GM23338 (cell line): Measurements from ENCODE around the gene STRN3. TPM values are rescaled to one million over a fixed set of nuclear protein-coding genes. Genes with fewer than 3 reads are reported as not detected.
A peak's percentile ranks its signal among the peaks of the same experiment; 100 is the strongest.

ENCODE experiments used
- ATAC-seq: fragments of 200-7000 bp; cut with Tn5 transposase; 3 replicates; pipeline ENCODE4 v1.9.1; 2020
- DNase-seq: peaks from one replicate; pipeline ENCODE4 v3.0.0-alpha.2; 2015; ENCODE audit warnings: low spot score
- H2AFZ ChIP-seq: fragments of 200-600 bp; sonication (generic); 2 replicates; pipeline ENCODE4 v1.8.0; 2016; ENCODE audit warnings: antibody characterized with exemption, mild to moderate bottlenecking, moderate library complexity
- H3F3A ChIP-seq: fragments of 200-600 bp; sonication (generic); replicated peaks from 2 replicates; pipeline ENCODE4 v1.8.0; 2017; ENCODE audit warnings: antibody characterized with exemption, mixed run types, low read depth
- H3K27ac ChIP-seq: fragments of 200-600 bp; sonication (generic); 2 replicates; pipeline ENCODE4 v1.6.1; 2016; ENCODE audit warnings: low read depth
- H3K27me3 ChIP-seq: fragments of 200-600 bp; sonication (generic); 2 replicates; pipeline ENCODE4 v1.8.0; 2016; ENCODE audit warnings: mild to moderate bottlenecking, mixed run types, moderate library complexity; ENCODE audit not compliant: insufficient read depth
- H3K36me3 ChIP-seq: fragments of 200-600 bp; sonication (generic); 2 replicates; pipeline ENCODE4 v1.8.0; 2016; ENCODE audit warnings: mild to moderate bottlenecking; ENCODE audit not compliant: insufficient read depth
- H3K4me1 ChIP-seq: fragments of 200-600 bp; sonication (generic); 2 replicates; pipeline ENCODE4 v1.8.0; 2016; ENCODE audit warnings: mild to moderate bottlenecking, moderate library complexity; ENCODE audit not compliant: insufficient read depth
- H3K4me2 ChIP-seq: fragments of 200-600 bp; sonication (generic); 2 replicates; pipeline ENCODE4 v1.7.1; 2017; ENCODE audit warnings: mixed run types
- H3K4me3 ChIP-seq: fragments of 200-600 bp; sonication (generic); 2 replicates; pipeline ENCODE4 v1.6.1; 2016; ENCODE audit warnings: mixed run types
- H3K79me2 ChIP-seq: fragments of 200-600 bp; sonication (generic); replicated peaks from 2 replicates; pipeline ENCODE4 v1.8.0; 2017; ENCODE audit warnings: mild to moderate bottlenecking; ENCODE audit not compliant: insufficient read depth
- H3K9me2 ChIP-seq: fragments of 200-600 bp; sonication (generic); 2 replicates; pipeline ENCODE4 v1.8.0; 2017; ENCODE audit not compliant: insufficient read depth
- H4K20me1 ChIP-seq: fragments of 200-600 bp; sonication (generic); replicated peaks from 2 replicates; pipeline ENCODE4 v1.8.0; 2017; ENCODE audit warnings: mild to moderate bottlenecking; ENCODE audit not compliant: insufficient read depth
- H3K27ac Mint-ChIP-seq: 2 replicates; pipeline ENCODE4 v1.8.0; 2020; ENCODE audit warnings: inconsistent platforms, mild to moderate bottlenecking, moderate library complexity, mixed read lengths
- H3K27me3 Mint-ChIP-seq: 3 replicates; pipeline ENCODE4 v1.8.0; 2022; ENCODE audit warnings: low read depth, mild to moderate bottlenecking, moderate library complexity, mixed read lengths, inconsistent platforms; ENCODE audit not compliant: insufficient read depth, poor library complexity
- H3K36me3 Mint-ChIP-seq: 3 replicates; pipeline ENCODE4 v1.8.0; 2021; ENCODE audit warnings: low read depth, mild to moderate bottlenecking, inconsistent platforms, moderate library complexity, mixed read lengths
- H3K4me1 Mint-ChIP-seq: 3 replicates; pipeline ENCODE4 v1.8.0; 2020; ENCODE audit warnings: mild to moderate bottlenecking, inconsistent platforms, mixed read lengths
- H3K4me3 Mint-ChIP-seq: 3 replicates; pipeline ENCODE4 v1.8.0; 2021; ENCODE audit warnings: moderate library complexity, mild to moderate bottlenecking, inconsistent platforms, mixed read lengths
- H3K9me3 Mint-ChIP-seq: 3 replicates; pipeline ENCODE4 v1.8.0; 2020; ENCODE audit warnings: moderate library complexity, mild to moderate bottlenecking, inconsistent platforms, mixed read lengths
- CREB1 ChIP-seq: fragments of 250-450 bp; sonication (Bioruptor Pico); IDR thresholded peaks from 2 replicates; pipeline ENCODE4 v1.5.0; 2020; ENCODE audit warnings: low read depth, mild to moderate bottlenecking, moderate library complexity
- EZH2 ChIP-seq: fragments of 200-600 bp; sonication (generic); IDR thresholded peaks from one replicate; pipeline ENCODE4 v1.8.0; 2017; ENCODE audit warnings: antibody characterized with exemption, mild to moderate bottlenecking, low read depth; ENCODE audit not compliant: unreplicated experiment
- EZH2phosphoT487 ChIP-seq: fragments of 200-600 bp; sonication (generic); IDR thresholded peaks from one replicate; pipeline ENCODE4 v1.8.1; 2018; ENCODE audit warnings: antibody characterized with exemption; ENCODE audit not compliant: unreplicated experiment
- STAT1 ChIP-seq: IDR thresholded peaks from one replicate; pipeline ENCODE4 v1.6.1; 2016; ENCODE audit warnings: antibody characterized with exemption; ENCODE audit not compliant: unreplicated experiment
- ZNF114 ChIP-seq: fragments of 250-450 bp; sonication (Bioruptor Pico); IDR thresholded peaks from 2 replicates; pipeline ENCODE4 v1.5.0; 2020; ENCODE audit warnings: mild to moderate bottlenecking, moderate library complexity
- polyA plus RNA-seq: library from polyadenylated mRNA; unstranded; fragments of >200 nt; fragmentation: Nextera tagmentation; extraction: Ambion mirVana; gene quantifications from 2 replicates; pipeline ENCODE4 v1.2.1, GENCODE V29; 2016
- total RNA-seq: library from RNA; depleted of rRNA; stranded (reverse); fragments of >200 nt; shearing (Covaris generic); gene quantifications from 2 replicates; pipeline ENCODE4 v1.2.3, GENCODE V29; 2014
- TF ChIP-seq, protein P1 (sequence below): IDR thresholded peaks from 2 replicates; pipeline ENCODE4 v1.6.1; 2016; ENCODE audit warnings: antibody characterized with exemption
- TF ChIP-seq, protein P2 (sequence below), 2 experiments: fragments of 200-600 bp in 1 of 2; sonication (generic) in 1 of 2; conservative IDR thresholded peaks; 2 replicates each; pipeline versions ENCODE4 v1.5.1 to v1.6.1; 2016 to 2017; ENCODE audit warnings: antibody characterized with exemption in 2 of 2, low read depth in 2 of 2, mild to moderate bottlenecking in 2 of 2, moderate library complexity in 1 of 2
- TF ChIP-seq, protein P3 (sequence below): IDR thresholded peaks from one replicate; pipeline ENCODE4 v1.6.1; 2018; ENCODE audit warnings: antibody characterized with exemption; ENCODE audit not compliant: unreplicated experiment

Gene STRN3
- total and polyA plus RNA-seq, 2 experiments from 2014 or later: 35.0 to 40.6 TPM

DNA sequence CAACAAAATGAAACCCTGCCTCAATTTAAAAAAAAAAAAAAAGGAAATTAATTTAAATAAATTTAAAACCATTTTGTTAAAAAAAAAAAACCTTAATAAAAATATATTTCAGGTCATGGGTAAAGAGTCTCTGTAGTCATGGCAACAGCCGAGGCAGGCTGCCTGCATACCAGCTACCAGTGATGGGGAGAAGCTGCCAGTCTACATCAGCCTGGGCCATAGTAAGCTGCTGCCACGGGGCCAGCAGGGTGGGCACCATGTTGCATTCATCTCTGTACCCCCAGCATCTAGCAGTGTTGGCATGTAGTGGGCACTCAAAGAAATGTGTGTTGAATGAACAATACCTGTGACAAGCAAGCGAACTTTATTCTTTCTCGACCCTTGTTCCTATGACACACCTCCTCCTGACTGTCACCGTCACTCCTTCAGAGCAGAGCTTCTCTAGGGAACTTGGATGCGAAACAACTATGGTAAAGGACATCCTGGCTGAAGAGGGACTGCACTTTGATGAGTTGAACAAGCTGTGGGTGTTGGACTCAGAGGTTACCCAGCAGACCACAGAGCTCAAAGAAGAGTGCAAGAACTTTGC lies 8.0 kb downstream of the STRN3 start:
- Histone ChIP-seq H3K36me3 (no peaks in the 10 kb centered on the region), H3K27ac (0 out of 2 replicates have a peak overlapping the region, but pooled peaks have one; percentile 30), H3K4me2 (no peak overlapping the region), H3F3A (no peaks in the 10 kb centered on the region), H3K9me2 (no peaks in the 10 kb centered on the region), H2AFZ (no peak overlapping the region), H3K4me3 (no peak overlapping the region), H3K79me2 (peaks cover 100% of the 10 kb centered on the region), H3K27me3 (no peaks in the 10 kb centered on the region), H4K20me1 (peaks cover 58% of the 10 kb centered on the region), H3K4me1 (no peaks in the 10 kb centered on the region)
- DNase-seq (no peak), ATAC-seq (no peak)
- no peak overlapping the region for H3K4me3 Mint-ChIP-seq
- no peak overlapping the region for H3K27ac Mint-ChIP-seq
- no peaks in the 10 kb centered on the region for H3K9me3 Mint-ChIP-seq
- peaks cover 5% of the 10 kb centered on the region for H3K27me3 Mint-ChIP-seq
- peaks cover 9% of the 10 kb centered on the region; the same call in 1 of the 3 replicates for H3K4me1 Mint-ChIP-seq
- TF ChIP-seq ZNF114 (CRISPR knock-in tag) (no peak), EZH2 (no peak)
- TF ChIP-seq, protein P1, sequence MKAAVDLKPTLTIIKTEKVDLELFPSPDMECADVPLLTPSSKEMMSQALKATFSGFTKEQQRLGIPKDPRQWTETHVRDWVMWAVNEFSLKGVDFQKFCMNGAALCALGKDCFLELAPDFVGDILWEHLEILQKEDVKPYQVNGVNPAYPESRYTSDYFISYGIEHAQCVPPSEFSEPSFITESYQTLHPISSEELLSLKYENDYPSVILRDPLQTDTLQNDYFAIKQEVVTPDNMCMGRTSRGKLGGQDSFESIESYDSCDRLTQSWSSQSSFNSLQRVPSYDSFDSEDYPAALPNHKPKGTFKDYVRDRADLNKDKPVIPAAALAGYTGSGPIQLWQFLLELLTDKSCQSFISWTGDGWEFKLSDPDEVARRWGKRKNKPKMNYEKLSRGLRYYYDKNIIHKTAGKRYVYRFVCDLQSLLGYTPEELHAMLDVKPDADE: no peak
- peaks cover 20% of the 10 kb centered on the region for H3K36me3 Mint-ChIP-seq

DNA sequence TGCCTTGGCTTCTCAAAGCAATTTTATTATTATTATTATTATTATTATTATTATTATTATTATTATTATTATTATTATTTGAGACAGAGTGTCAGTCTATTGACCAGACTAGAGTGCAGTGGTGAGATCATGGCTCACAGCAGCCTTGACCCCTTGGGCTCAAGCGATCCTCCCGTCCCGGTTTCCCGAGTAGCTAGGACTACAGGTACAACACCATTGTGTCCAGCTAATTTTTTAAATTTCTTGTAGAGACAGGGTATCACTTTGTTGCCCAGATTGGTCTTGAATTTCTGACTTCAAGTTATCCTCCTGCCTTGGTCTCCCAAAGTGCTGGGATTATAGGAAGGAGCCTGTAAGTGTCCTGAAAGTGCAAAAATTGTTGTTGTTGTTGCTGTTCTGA lies 12.3 kb downstream of the STRN3 start:
- no peaks in the 10 kb centered on the region for H3K36me3 ChIP-seq

More for the DNA sequence above, 12.3 kb downstream of the STRN3 start:
- no peak overlapping the region for H3K27ac ChIP-seq
- Mint-ChIP-seq H3K36me3 (peaks cover 26% of the 10 kb centered on the region; the same call in 2 of the 3 replicates), H3K27me3 (peaks cover 2% of the 10 kb centered on the region), H3K4me1 (peaks cover 3% of the 10 kb centered on the region; the same call in 2 of the 3 replicates), H3K9me3 (no peaks in the 10 kb centered on the region), H3K4me3 (no peak overlapping the region), H3K27ac (no peak overlapping the region)
- no peak overlapping the region for H3K4me2 ChIP-seq
- H2AFZ ChIP-seq: no peak overlapping the region
- ATAC-seq: no peak
- H3K9me2 ChIP-seq: no peaks in the 10 kb centered on the region
- no peaks in the 10 kb centered on the region for H3K4me1 ChIP-seq
- no peak overlapping the region for H3K4me3 ChIP-seq
- H3F3A ChIP-seq: no peaks in the 10 kb centered on the region
- H3K27me3 ChIP-seq: no peaks in the 10 kb centered on the region
- H3K79me2 ChIP-seq: peaks cover 100% of the 10 kb centered on the region
- no peak for TF ChIP-seq CREB1
- TF ChIP-seq, protein P2, sequence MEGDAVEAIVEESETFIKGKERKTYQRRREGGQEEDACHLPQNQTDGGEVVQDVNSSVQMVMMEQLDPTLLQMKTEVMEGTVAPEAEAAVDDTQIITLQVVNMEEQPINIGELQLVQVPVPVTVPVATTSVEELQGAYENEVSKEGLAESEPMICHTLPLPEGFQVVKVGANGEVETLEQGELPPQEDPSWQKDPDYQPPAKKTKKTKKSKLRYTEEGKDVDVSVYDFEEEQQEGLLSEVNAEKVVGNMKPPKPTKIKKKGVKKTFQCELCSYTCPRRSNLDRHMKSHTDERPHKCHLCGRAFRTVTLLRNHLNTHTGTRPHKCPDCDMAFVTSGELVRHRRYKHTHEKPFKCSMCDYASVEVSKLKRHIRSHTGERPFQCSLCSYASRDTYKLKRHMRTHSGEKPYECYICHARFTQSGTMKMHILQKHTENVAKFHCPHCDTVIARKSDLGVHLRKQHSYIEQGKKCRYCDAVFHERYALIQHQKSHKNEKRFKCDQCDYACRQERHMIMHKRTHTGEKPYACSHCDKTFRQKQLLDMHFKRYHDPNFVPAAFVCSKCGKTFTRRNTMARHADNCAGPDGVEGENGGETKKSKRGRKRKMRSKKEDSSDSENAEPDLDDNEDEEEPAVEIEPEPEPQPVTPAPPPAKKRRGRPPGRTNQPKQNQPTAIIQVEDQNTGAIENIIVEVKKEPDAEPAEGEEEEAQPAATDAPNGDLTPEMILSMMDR (conservative IDR thresholded peaks at IDR 0.05; ENCODE audit: low read depth in 2 of 2): no peak
- TF ChIP-seq, protein P3, sequence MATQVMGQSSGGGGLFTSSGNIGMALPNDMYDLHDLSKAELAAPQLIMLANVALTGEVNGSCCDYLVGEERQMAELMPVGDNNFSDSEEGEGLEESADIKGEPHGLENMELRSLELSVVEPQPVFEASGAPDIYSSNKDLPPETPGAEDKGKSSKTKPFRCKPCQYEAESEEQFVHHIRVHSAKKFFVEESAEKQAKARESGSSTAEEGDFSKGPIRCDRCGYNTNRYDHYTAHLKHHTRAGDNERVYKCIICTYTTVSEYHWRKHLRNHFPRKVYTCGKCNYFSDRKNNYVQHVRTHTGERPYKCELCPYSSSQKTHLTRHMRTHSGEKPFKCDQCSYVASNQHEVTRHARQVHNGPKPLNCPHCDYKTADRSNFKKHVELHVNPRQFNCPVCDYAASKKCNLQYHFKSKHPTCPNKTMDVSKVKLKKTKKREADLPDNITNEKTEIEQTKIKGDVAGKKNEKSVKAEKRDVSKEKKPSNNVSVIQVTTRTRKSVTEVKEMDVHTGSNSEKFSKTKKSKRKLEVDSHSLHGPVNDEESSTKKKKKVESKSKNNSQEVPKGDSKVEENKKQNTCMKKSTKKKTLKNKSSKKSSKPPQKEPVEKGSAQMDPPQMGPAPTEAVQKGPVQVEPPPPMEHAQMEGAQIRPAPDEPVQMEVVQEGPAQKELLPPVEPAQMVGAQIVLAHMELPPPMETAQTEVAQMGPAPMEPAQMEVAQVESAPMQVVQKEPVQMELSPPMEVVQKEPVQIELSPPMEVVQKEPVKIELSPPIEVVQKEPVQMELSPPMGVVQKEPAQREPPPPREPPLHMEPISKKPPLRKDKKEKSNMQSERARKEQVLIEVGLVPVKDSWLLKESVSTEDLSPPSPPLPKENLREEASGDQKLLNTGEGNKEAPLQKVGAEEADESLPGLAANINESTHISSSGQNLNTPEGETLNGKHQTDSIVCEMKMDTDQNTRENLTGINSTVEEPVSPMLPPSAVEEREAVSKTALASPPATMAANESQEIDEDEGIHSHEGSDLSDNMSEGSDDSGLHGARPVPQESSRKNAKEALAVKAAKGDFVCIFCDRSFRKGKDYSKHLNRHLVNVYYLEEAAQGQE: no peak
- TF ChIP-seq STAT1: no peak
- no peak for TF ChIP-seq EZH2phosphoT487
- DNase-seq: no peak
- H4K20me1 ChIP-seq: peaks cover 55% of the 10 kb centered on the region
